A549 (cell line): ENCODE data around the gene XRCC6.

ENCODE experiments used
- CTCF ChIP-seq: fragments of >200 bp; sonication (Bioruptor Twin); formaldehyde crosslinking; IDR thresholded peaks from 3 replicates; pipeline ENCODE4 v1.5.1; 2016
- HDAC2 ChIP-seq: fragments of 200-600 bp; sonication (generic); IDR thresholded peaks from 2 replicates; pipeline ENCODE4 v1.6.1; 2016
- MAFK ChIP-seq: fragments of 450-650 bp; IDR thresholded peaks from 2 replicates; pipeline ENCODE4 v1.6.1; 2014; ENCODE audit not compliant: partially characterized antibody
- POLR2A ChIP-seq: IDR thresholded peaks from 2 replicates; pipeline ENCODE4 v1.6.1; 2012; ENCODE audit warnings: mild to moderate bottlenecking, low read length
- REST ChIP-seq: fragments of 200-600 bp; sonication (generic); IDR thresholded peaks from 2 replicates; pipeline ENCODE4 v1.6.1; 2016; ENCODE audit warnings: antibody characterized with exemption, mild to moderate bottlenecking, moderate library complexity

GRCh38 chr22:41650229-41650628 is 29.1 kb downstream of the XRCC6 start:
- TF ChIP-seq HDAC2 (no peak), POLR2A (no peak), CTCF (no peak), MAFK (no peak), REST (no peak)
